CD1c-positive myeloid dendritic cell (primary cell): Measurements from ENCODE around the gene COIL.
"Not testable (repeated sequence)": the region's sequence is repeated elsewhere in the genome, so short reads cannot be mapped to it uniquely, and the experiment has no call there.

Experiments
- DNase-seq: peaks from one replicate; pipeline ENCODE4 v3.0.0-alpha.2; 2016; ENCODE audit errors: extremely low spot score

Gene COIL

GRCh38 chr17:56978441-56979090 lies 17.7 kb upstream of the COIL start:
- DNase-seq: peak; percentile 63

GRCh38 chr17:56977673-56978395 lies 17.0 kb upstream of the COIL start, which contains the start of gene SCPEP1:
TSS of gene SCPEP1 (plus strand) at chr17:56978131. CDS start at chr17:56978160, 29 bp downstream.
- DNase-seq: peak; percentile 84

GRCh38 chr17:56976941-56977608 lies 16.2 kb upstream of the COIL start:
- DNase-seq: no peak

GRCh38 chr17:56975656-56976055 lies 14.8 kb upstream of the COIL start:
- DNase-seq: no peak

GRCh38 chr17:56974055-56974454 lies 13.2 kb upstream of the COIL start:
- DNase-seq: no peak

- no peak for DNase-seq
Observed at GRCh38 chr17:56973520-56973919, 12.7 kb upstream of the COIL start.

GRCh38 chr17:56972111-56972730 lies 11.4 kb upstream of the COIL start:
- no peak for DNase-seq

- DNase-seq: no peak
Observed at GRCh38 chr17:56970974-56971373, 10.1 kb upstream of the COIL start.

GRCh38 chr17:56966338-56966737 lies 5.5 kb upstream of the COIL start:
- DNase-seq: no peak

- not testable (repeated sequence) for DNase-seq
Observed at GRCh38 chr17:56965681-56966080, 4.8 kb upstream of the COIL start.

GRCh38 chr17:56965241-56965640 lies 4.4 kb upstream of the COIL start:
- DNase-seq: not testable (repeated sequence)

GRCh38 chr17:56956992-56957391 lies 3.9 kb downstream of the COIL start:
- DNase-seq: no peak

- no peak for DNase-seq
Observed at GRCh38 chr17:56949595-56949994, 11.3 kb downstream of the COIL start.

GRCh38 chr17:56948491-56948890 lies 12.4 kb downstream of the COIL start:
- DNase-seq: no peak

GRCh38 chr17:56947741-56948140 lies 13.1 kb downstream of the COIL start:
- no peak for DNase-seq

- DNase-seq: no peak
Observed at GRCh38 chr17:56945938-56946505, 14.8 kb downstream of the COIL start.

GRCh38 chr17:56943505-56944125 lies 17.2 kb downstream of the COIL start:
- DNase-seq: no peak

GRCh38 chr17:56939869-56940484 lies 20.9 kb downstream of the COIL start:
- DNase-seq: peak; percentile 87

- DNase-seq: not testable (repeated sequence)
Observed at GRCh38 chr17:56938206-56938605, 22.6 kb downstream of the COIL start.

- DNase-seq: no peak
Observed at GRCh38 chr17:56937687-56938086, 23.2 kb downstream of the COIL start.

- DNase-seq: no peak
Observed at GRCh38 chr17:56936697-56937322, 24.0 kb downstream of the COIL start.
